K562 (cell line): ENCODE measurements around the gene ABHD18. TPM values are rescaled to one million over a fixed set of nuclear protein-coding genes. Genes with fewer than 3 reads are reported as not detected.

Experiments used
- CREM ChIP-seq: IDR thresholded peaks from 2 replicates; pipeline ENCODE4 v1.6.1; 2014; ENCODE audit warnings: antibody characterized with exemption, low read depth
- E2F5 ChIP-seq: sonication (generic); formaldehyde crosslinking; IDR thresholded peaks from 2 replicates; pipeline ENCODE4 v1.8.0; 2022; ENCODE audit warnings: mild to moderate bottlenecking, missing genetic modification reagents
- FOXJ2 ChIP-seq: fragments of 200-800 bp; sonication (Bioruptor generic); IDR thresholded peaks from 2 replicates; pipeline ENCODE4 v1.6.1; 2016; ENCODE audit warnings: missing genetic modification characterization, missing compliant biosample characterization
- GATAD2A ChIP-seq: fragments of 450-650 bp; IDR thresholded peaks from 2 replicates; pipeline ENCODE4 v1.6.1; 2017
- HDAC1 ChIP-seq, 2 experiments: fragments of 450-650 bp; IDR thresholded peaks; 2 replicates each; pipeline ENCODE4 v1.6.1; 2016 to 2017; ENCODE audit warnings: inconsistent platforms in 1 of 2, mild to moderate bottlenecking in 1 of 2, moderate library complexity in 1 of 2
- HMGN3 ChIP-seq: IDR thresholded peaks from 2 replicates; pipeline ENCODE4 v1.6.1; 2011; ENCODE audit warnings: borderline replicate concordance, low read depth, mild to moderate bottlenecking, mixed read lengths, low read length; ENCODE audit not compliant: insufficient read length; ENCODE audit errors: extremely low read depth
- JUND ChIP-seq, 2 experiments: IDR thresholded peaks; 2 replicates in 1 of 2; 3 replicates in 1 of 2; pipeline ENCODE4 v1.6.1; 2011; ENCODE audit warnings: borderline replicate concordance in 2 of 2, low read depth in 2 of 2, low read length in 2 of 2, improper control_type of control experiment in 1 of 2, missing biosample characterization in 1 of 2, missing genetic modification characterization in 1 of 2, missing genetic modification reagents in 1 of 2
- MAZ ChIP-seq, 2 experiments: fragments of 450-650 bp in 1 of 2; sonication (generic) in 1 of 2; formaldehyde crosslinking; IDR thresholded peaks in 1 of 2; conservative IDR thresholded peaks in 1 of 2; 2 replicates each; pipeline versions ENCODE4 v1.4.0 to v1.5.0; 2020; ENCODE audit warnings: mild to moderate bottlenecking in 1 of 2, missing genetic modification reagents in 1 of 2
- MEF2A ChIP-seq: IDR thresholded peaks from 2 replicates; pipeline ENCODE4 v1.6.1; 2011; ENCODE audit warnings: low read depth, mild to moderate bottlenecking, low read length, moderate library complexity; ENCODE audit not compliant: control insufficient read depth
- NR0B1 ChIP-seq: fragments of 450-650 bp; IDR thresholded peaks from one replicate; pipeline ENCODE4 v1.6.1; 2018; ENCODE audit warnings: mild to moderate bottlenecking, moderate library complexity; ENCODE audit not compliant: partially characterized antibody
- PRPF4 ChIP-seq: fragments of 200-400 bp; formaldehyde crosslinking; IDR thresholded peaks from one replicate; pipeline ENCODE4 v1.6.1; 2017; ENCODE audit warnings: low read length, low read depth, mild to moderate bottlenecking; ENCODE audit not compliant: insufficient read depth, poor library complexity, severe bottlenecking
- ZNF184 ChIP-seq: sonication (generic); formaldehyde crosslinking; IDR thresholded peaks from 2 replicates; pipeline ENCODE4 v1.5.0; 2020; ENCODE audit warnings: missing genetic modification reagents
- ZNF217 ChIP-seq: sonication (generic); formaldehyde crosslinking; IDR thresholded peaks from 2 replicates; pipeline ENCODE4 v1.8.0; 2022; ENCODE audit warnings: mild to moderate bottlenecking, missing genetic modification reagents
- ZNF512 ChIP-seq: IDR thresholded peaks from 2 replicates; pipeline ENCODE4 v1.6.1; 2016; ENCODE audit warnings: missing genetic modification characterization, missing compliant biosample characterization
- polyA plus RNA-seq, 8 experiments: library from polyadenylated mRNA; depleted of rRNA in 4 of 8; stranded (reverse) in 5 of 8; unstranded in 3 of 8; fragments of >200 nt; fragmentation: Nextera tagmentation in 2 of 8; fragmentation: Illumina TruSeq in 1 of 8; extraction: Ambion mirVana in 2 of 8; extraction: Trizol in 1 of 8; gene quantifications; 2 replicates each; pipeline versions ENCODE4 v1.2.1 to v1.2.3, GENCODE V29; 2011 to 2014; ENCODE audit warnings: inconsistent platforms in 1 of 8, missing spikeins in 1 of 8
- total RNA-seq, 7 experiments: library from RNA; depleted of rRNA in 6 of 7; stranded (reverse); fragments of >200 nt in 6 of 7; fragmentation: Illumina TruSeq in 2 of 7; extraction: Trizol in 2 of 7; gene quantifications; 2 replicates each; pipeline versions ENCODE4 v1.2.1 to v1.2.3, GENCODE V29; 2011 to 2021; ENCODE audit warnings: low replicate concordance in 1 of 7
- TF ChIP-seq, protein P1 (sequence below): fragments of 250-450 bp; sonication (Bioruptor Pico); IDR thresholded peaks from 2 replicates; pipeline ENCODE4 v1.4.0; 2020
- TF ChIP-seq, protein P2 (sequence below), 2 experiments: fragments of 450-650 bp; conservative IDR thresholded peaks; 2 replicates each; pipeline ENCODE4 v1.6.1; 2017; ENCODE audit warnings: mild to moderate bottlenecking in 2 of 2, moderate library complexity in 2 of 2

ABHD18 gene
- total and polyA plus RNA-seq, 9 of the 15 experiments (the other 6 are each of a cell fraction or from before 2014, with no cell fraction given) = 6.1 to 25.0 (median 16.0) TPM

DNA sequence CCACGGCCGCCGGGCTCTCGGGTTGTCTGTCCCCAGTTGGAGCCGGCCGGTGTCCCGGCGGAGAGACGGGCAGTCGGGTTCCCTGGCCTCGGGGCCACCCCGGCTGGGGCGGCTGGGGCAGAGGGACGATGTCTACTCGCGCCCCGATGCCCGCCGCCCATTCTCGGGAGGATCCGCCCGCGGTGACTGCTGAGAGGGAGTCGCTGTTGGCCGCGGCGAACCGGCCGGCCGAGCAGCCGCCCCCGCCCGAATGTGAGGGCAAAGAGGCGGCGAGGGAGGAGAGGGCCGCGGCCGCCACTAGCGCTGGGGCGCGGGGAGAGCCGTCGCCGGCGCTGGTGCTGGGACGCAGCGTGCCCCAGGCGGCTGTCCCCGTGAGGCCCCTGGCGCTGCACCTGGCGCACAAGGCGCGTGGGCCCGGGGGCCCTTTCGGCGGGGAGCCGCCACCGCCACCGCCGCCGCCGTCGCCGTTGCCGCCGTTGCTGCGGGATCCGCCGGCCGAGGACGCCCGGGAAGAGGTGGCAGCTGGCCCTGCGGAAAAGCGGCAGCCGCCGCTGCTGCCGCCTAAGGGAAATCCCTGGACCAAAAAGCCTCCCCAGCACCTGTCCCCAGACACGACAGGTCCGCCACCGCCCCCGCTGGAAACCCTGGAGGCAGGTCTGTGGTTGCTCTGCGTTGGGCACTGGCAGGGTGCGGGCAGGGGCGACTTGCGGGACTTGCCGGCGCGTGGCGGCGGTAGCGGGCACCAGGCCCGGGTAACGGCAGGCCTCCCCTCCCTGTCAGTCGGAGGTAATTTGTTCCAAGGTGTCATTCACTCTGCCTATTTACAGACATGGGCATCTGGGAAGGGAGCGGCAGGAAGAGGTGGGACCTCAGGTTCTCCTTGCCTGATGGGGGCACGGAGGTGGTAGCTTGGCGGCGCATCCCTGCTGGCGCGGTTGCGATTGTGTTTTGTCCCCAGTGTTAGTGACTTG is 96.6 kb downstream of the ABHD18 start (continued):
- no peak for TF ChIP-seq PRPF4
- no peak for TF ChIP-seq ZNF512 (tag)
- peak in 1 of 2 experiments; percentile 41; a peak in 1 of 4 replicates for TF ChIP-seq HDAC1 (IDR thresholded peaks at IDR 0.05)
- TF ChIP-seq CREM = peak; percentile 28; the same call in 1 of the 2 replicates
- TF ChIP-seq FOXJ2 (tag) = no peak
- TF ChIP-seq ZNF217 = no peak
- peak; percentile 54 for TF ChIP-seq HMGN3
- peak; percentile 45; the same call in 1 of the 2 replicates for TF ChIP-seq GATAD2A
- TF ChIP-seq, protein P1, sequence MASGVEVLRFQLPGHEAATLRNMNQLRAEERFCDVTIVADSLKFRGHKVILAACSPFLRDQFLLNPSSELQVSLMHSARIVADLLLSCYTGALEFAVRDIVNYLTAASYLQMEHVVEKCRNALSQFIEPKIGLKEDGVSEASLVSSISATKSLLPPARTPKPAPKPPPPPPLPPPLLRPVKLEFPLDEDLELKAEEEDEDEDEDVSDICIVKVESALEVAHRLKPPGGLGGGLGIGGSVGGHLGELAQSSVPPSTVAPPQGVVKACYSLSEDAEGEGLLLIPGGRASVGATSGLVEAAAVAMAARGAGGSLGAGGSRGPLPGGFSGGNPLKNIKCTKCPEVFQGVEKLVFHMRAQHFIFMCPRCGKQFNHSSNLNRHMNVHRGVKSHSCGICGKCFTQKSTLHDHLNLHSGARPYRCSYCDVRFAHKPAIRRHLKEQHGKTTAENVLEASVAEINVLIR (CRISPR knock-in tag) = no peak
- TF ChIP-seq ZNF184 (CRISPR knock-in tag) = no peak
- TF ChIP-seq MEF2A = no peak
- 0 out of 4 replicates have a peak, but pooled peaks have one; percentile 9 to 11 for TF ChIP-seq MAZ (CRISPR knock-in tag; conservative IDR thresholded peaks at IDR 0.05 in 1 of 2, IDR thresholded peaks at IDR 0.05 in 1 of 2)
- 0 out of 2 replicates have a peak, but pooled peaks have one; percentile 7 for TF ChIP-seq E2F5
- TF ChIP-seq, protein P2, sequence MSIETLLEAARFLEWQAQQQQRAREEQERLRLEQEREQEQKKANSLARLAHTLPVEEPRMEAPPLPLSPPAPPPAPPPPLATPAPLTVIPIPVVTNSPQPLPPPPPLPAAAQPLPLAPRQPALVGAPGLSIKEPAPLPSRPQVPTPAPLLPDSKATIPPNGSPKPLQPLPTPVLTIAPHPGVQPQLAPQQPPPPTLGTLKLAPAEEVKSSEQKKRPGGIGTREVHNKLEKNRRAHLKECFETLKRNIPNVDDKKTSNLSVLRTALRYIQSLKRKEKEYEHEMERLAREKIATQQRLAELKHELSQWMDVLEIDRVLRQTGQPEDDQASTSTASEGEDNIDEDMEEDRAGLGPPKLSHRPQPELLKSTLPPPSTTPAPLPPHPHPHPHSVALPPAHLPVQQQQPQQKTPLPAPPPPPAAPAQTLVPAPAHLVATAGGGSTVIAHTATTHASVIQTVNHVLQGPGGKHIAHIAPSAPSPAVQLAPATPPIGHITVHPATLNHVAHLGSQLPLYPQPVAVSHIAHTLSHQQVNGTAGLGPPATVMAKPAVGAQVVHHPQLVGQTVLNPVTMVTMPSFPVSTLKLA (conservative IDR thresholded peaks at IDR 0.05) = 0 out of 4 replicates have a peak, but pooled peaks of 1 of the 2 experiments have one; percentile 19
- TF ChIP-seq NR0B1 = no peak
- no peak for TF ChIP-seq JUND (IDR thresholded peaks at IDR 0.05; ENCODE audit: borderline replicate concordance, low read depth, low read length)
- TF ChIP-seq JUND (tag; IDR thresholded peaks at IDR 0.05; ENCODE audit: borderline replicate concordance, low read depth, low read length) = no peak
